Iris pigment epithelial cell (primary cell): ENCODE results near the gene ACTRT3.
"Not testable (repeated sequence)": the region's sequence is repeated elsewhere in the genome, so short reads cannot be mapped to it uniquely, and the experiment has no call there.

Experiments used
- DNase-seq: peaks from one replicate; pipeline ENCODE4 v3.0.0-alpha.2; 2011; ENCODE audit warnings: low read depth

The ACTRT3 gene

GRCh38 chr3:169772897-169773816, 3.8 kb upstream of the ACTRT3 start, which contains the start of gene MYNN:
Gene MYNN (plus strand): TSS chr3:169773396. CDS start chr3:169774296, 900 bp downstream.
- DNase-seq, result peak; percentile 90

GRCh38 chr3:169772305-169772896, 3.0 kb upstream of the ACTRT3 start:
- DNase-seq, result peak; percentile 72

GRCh38 chr3:169771497-169772304, 2.3 kb upstream of the ACTRT3 start:
- DNase-seq, result peak; percentile 57

DNA sequence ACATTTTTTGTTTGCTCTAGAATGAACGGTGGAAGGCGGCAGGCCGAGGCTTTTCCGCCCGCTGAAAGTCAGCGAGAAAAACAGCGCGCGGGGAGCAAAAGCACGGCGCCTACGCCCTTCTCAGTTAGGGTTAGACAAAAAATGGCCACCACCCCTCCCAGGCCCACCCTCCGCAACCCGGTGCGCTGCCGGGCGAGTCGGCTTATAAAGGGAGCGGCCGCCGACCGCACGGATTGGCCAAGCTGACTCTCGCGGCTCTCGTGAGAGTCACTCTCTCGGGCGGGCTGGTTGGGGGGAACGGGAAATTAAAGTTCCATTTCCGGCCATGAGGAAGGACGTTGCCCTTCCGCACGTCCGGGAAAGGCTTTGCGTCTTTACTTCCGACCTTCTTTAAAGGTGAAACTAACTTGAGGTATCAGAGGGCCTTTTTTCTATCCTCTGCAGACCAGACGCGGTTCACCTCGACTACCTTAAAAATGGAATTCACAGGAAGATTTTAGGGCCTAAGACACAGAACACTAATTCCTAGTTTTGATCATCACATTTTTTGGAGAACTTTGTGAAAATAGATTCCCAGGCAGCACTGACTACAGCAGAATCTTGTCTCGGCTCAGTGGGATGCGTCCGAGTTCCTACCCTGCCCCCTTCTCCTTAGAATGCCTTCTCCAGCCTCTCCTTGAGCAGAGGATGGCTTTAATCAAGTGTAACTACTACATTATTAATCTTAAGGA, 4.3 kb downstream of the ACTRT3 start, which contains the start of gene TERC:
Gene TERC, minus strand, starts transcription at position 179 of the 731 bp plus-strand sequence.
- DNase-seq, result peak; percentile 90

- peak; percentile 62 for DNase-seq
Observed at GRCh38 chr3:169764312-169764881, 5.0 kb downstream of the ACTRT3 start.

DNA sequence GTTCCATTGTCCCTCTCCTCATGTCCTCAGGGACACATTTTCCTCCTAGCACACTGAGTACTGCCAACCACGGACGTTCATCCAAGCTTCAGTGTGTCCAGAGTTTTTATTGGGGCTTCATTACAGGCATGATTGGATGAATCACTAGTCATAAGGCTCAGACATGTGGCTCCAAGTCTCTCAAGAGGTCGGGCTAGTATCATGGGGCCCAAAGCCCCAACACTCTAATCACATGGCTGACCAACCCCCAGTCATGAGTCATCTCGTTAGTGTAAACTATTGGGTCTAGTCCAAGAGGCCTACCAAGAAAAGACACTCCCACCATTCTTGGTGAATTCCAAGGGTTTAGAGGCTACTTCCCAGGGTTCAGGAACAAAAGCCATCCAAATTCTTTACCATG, 8.9 kb downstream of the ACTRT3 start:
- peak; percentile 83 for DNase-seq

GRCh38 chr3:169759256-169759655, 10.1 kb downstream of the ACTRT3 start:
- DNase-seq, result peak; percentile 84

DNA sequence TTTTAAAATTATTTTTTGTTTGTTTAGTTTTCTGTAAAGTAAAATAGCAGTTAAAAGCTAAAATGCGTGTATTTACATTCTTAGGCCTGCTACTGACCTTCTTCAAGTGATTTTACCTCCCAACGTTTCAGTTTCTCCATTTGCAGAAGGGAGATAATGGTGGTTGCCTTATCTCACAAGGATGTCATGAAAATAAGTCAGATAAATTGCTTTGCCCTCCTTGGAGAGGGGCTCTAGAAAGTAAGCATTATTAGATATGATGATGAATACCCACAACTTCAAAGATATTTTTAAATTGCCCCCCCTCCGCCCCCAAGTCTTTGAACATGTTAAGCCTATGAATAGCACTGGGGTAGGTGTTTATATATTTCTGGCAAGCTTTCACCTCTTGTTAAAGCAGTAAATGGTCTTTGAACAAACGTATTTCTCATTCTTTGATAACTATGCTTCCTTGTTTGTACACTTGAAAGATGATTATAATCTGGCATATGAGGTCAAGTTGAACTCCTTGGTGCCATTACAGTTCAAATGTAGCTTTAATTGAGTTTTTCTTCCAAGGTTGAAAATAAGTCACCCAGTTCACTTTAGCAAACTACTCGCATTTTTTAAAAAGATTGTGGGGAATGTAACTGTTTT, 10.9 kb downstream of the ACTRT3 start:
- no peak for DNase-seq

DNA sequence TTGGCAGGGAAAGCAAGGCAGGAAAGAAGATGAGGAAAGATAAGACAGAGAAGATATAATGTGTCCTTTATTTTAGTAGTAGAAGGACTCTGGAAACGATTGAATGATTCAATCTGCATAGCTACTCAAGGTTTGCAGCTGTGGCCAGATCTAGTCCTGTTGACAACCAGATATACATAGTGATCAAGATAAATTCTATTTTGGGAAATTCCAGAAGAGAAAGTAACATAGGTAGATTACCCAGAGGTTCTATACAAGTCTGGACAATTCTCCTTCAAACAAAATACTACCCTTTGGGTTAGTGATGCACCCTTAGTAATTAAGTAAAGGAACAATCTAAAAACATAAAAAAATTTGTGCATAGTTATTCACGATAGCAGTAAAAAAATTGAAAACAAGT, 13.9 kb downstream of the ACTRT3 start:
- DNase-seq, result no peak

DNA sequence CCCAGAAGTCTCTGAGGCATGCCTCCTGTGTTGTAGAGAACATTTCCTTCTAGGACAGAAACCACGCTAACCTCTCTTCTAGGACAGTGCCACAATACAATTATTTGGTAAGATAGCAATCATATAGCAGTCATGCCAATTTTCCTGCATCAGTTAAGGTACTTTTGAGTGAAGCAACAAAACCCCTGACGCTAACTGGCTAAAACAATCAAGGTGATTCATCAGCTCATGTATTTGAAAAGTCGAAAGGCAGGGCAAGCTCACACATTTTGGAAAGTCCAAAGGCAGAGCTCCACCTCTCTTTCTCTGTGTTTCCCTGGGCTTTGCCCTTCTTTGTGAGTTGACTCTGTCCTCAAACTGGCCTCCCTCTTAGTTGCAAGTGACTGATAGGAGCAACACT, 14.7 kb downstream of the ACTRT3 start:
- no peak for DNase-seq

GRCh38 chr3:169751875-169752274, 17.5 kb downstream of the ACTRT3 start:
- no peak for DNase-seq

GRCh38 chr3:169750665-169751064, 18.7 kb downstream of the ACTRT3 start:
- no peak for DNase-seq

DNA sequence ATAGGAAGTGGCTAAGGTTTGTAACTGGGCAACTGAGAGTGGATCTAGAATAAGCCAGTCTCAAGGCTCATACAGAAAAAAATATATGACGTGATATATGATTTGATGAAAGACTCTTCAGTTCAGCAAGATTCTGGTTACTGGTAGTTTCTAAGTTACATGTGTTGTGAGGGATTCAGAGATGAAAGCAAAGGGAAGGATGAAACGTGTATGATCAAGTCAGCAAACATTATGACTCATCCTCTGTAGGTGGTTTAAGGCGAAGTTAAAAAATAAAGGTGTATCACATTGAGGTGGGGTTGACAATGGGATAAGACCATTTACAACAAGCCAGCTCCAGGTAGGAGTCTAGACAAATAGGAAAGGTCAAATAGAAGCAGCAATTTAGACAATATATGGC, 20.7 kb downstream of the ACTRT3 start:
- DNase-seq, result no peak

DNA sequence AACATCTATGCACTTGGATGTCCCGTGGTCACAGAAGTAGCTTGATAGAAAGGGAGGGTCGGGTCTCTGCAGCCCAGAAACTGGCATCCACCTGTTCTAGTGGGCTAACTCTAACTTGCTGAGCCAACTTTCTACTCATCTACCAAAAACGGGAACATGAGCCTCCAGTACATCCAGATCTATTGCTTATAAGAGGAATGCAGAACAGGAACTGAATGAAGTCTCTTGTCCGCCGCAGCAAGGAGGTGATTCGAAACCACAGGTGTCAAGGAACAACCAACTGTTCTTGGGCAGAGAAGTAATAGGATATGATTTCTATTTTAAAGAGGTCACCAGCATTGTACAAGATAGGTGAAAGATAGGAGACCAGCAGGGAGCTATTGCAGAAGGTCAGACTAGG, 22.4 kb downstream of the ACTRT3 start:
- no peak for DNase-seq

DNA sequence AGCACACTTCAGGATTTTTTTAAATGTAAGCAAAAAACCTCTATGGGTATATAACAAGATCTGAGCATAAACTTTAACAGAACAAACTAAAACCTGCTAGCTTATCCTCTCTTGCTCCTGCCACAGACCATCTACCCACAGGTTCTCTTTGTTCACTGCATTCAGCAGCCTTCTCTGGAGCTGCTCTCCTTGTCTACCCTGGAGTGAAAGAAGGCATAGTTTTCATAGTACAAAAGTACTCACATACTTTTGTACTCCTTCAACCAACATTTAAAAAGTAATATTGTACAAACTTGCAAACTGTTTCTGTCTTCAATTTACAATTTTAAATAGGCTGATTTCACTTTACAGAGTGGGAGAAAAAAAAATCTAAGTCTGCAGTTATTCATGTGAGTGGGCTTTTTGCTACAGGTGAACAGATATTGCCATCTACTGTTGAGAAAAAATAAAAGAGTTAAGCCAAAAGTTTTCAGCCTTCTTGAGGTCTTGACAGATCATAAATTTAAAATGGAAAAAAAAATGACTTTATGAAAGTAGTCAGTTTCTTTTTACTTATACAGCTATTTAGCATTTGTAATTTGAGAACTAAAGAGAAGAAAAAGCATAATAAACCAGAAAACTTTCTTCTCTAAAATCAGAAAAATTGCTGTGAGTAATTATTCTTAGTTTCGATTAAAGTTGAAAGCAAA, 24.9 kb downstream of the ACTRT3 start:
- DNase-seq, result peak; percentile 7

DNA sequence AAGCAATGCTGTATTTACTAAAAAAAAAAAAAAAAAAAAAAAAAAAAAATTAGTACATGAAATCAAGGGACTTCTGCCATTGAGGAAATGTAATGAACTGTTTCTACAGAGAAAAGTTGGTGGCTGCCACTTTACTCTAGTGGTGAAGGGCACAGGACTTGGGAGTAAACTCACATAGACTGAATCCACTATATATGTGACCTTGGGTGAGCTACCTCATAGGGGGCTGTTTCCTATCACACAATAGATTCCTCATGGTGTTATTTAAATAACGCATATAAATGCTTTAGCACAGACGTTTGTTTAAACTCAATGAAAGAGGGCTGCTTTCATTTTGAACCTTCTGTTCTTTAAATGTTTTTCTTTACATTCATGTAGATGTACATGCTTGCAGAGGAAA, 30.3 kb downstream of the ACTRT3 start:
- DNase-seq, result no peak

DNA sequence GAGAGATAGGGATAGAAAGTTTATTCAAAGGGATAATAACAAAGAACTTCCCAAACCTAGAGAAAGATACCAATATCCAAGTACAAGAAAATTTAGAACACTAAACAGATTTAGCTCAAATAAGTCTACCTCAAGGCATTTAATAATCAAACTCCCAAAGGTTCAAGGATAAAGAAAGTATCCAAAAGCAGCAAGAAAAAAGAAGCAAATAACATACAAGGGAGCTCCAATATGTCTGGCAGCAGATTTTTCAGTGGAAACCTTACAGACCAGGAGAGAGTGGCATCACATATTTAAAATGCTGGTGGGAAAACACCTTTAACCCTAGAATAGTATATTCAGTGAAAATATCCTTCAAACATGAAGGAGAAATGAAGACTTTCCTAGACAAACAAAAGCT, 37.5 kb downstream of the ACTRT3 start:
- DNase-seq, result not testable (repeated sequence)

GRCh38 chr3:169722724-169723123, 46.6 kb downstream of the ACTRT3 start:
- DNase-seq, result no peak

DNA sequence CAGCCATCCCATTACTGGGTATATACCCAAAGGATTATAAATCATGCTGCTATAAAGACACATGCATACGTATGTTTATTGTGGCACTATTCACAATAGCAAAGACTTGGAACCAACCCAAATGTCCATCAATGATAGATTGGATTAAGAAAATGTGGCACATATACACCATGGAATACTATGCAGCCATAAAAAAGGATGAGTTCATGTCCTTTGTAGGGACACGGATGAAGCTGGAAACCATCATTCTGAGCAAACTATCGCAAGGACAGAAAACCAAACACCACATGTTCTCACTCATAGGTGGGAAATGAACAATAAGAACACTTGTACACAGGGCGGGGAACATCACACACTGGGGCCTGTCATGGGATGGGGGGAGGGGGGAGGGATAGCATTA, 50.9 kb downstream of the ACTRT3 start:
- DNase-seq, result not testable (repeated sequence)
